Stimulated activated CD4-positive, alpha-beta T cell treated with anti-CD3 and anti-CD28 coated beads, TNF-alpha, amount 100 ng/mL, for 48 hours (primary cell): ENCODE data around the gene GLDC.
"Not testable (repeated sequence)": the region's sequence is repeated elsewhere in the genome, so short reads cannot be mapped to it uniquely, and the experiment has no call there.

Source experiments
- DNase-seq, 3 donors: peaks; one replicate each; pipeline ENCODE4 v3.0.0-alpha.2; 2020; ENCODE audit warnings: low read depth in 3 of 3

The GLDC gene

DNA sequence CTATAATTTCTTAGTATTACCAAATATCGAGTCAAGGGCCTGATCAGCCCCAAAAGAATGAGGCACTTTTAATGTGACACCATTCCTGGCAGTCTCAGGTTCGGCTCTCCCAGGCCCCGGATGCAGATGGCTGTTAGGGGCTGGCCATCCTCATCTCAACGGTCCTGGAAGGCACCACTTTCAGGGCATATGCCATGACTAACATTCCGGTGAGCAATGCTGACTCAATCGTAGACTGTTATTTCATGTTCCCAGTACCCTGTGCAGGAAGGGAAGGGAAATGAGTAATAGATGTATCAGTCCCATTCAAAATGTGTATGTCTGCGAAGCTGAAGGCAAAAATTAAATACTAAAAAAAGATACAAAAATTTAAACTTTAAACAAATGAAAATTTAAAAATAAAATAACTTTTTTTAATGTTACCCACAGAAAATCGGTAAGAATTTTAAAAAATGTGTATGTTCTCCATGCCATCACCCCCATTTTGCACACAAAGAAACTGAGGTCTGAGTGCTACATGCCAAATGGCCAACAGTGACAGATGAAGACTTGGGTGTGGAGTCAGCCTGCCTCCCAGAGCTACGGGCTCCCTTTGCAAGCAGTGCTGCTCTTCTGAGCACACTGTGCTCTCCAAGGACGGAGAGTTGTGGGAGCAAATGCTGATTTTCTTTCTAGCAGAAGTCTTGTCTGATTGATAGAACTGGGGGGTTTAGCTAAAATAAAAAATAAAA is 79.0 kb downstream of the GLDC start:
- peak; percentile 31 to 41 (median 39) for DNase-seq

DNA sequence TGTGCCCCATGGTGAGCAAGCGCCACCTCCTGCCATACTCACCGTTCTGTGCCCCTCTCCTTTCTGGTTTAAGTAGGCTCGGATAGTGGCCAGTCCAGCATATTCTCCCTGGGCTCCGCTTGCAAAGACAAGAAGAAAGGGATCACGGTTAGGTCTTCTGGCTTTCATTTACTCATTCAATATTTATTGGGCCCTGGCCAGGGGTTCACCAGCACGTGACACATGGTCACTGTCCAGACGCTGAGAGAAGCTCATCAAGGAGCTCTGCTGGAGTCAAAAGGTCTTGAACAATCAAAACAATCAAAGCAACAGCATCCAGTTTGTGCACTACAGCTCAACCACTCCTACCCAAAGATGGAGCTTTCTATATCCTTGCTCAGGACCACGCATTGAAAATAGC is 80.2 kb downstream of the GLDC start:
- DNase-seq: no peak

GRCh38 chr9:6564868-6565267 is 80.7 kb downstream of the GLDC start:
- no peak for DNase-seq

DNA sequence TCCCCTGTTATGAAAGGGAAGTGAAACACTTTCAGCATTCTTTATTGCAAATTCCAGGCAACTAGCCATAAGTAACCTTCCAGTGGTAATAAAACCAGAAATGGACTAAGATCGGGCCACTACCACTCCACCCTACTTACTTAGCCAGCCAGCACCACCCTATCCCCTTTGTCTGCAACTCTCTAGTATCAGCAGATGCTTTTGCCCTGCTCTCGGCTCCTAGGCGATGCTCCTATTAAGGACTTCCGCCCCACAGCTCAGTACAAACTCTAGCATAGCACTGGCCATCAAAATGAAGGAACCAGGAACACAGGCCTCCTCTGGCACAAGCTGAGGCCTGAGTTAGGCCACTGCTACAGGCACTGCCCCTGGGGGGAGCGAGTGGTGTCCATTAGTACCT is 81.2 kb downstream of the GLDC start:
- DNase-seq: no peak

- no peak for DNase-seq
Observed at GRCh38 chr9:6562871-6563430, 82.6 kb downstream of the GLDC start.

DNA sequence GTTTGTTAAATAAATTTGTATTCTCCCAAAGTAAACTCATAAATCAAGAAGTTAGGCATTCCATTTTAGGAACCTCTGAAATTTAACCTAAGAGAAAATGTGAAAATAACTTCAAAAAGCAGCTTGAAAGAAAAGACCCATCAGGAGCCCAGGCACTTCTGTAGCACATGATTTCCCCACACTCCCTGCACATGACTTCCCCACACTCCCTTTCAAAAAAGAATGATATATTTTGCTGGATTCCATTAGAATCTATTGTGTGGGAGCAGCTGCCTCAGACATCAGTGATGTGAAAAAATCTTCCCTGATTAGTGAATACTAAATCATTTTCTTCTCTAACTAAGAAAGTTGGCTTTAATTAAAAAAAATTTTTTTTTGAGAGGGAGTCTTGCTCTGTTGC is 83.3 kb downstream of the GLDC start:
- DNase-seq: no peak

- DNase-seq: no peak
Observed at GRCh38 chr9:6557883-6558616, 87.5 kb downstream of the GLDC start.

- DNase-seq: no peak
Observed at GRCh38 chr9:6553866-6554265, 91.7 kb downstream of the GLDC start.

- DNase-seq: no peak
Observed at GRCh38 chr9:6552498-6553121, 92.9 kb downstream of the GLDC start.

- DNase-seq: no peak
Observed at GRCh38 chr9:6552033-6552432, 93.5 kb downstream of the GLDC start.

- DNase-seq: no peak
Observed at GRCh38 chr9:6551136-6551535, 94.4 kb downstream of the GLDC start.

GRCh38 chr9:6549106-6549800 is 96.3 kb downstream of the GLDC start:
- DNase-seq: no peak

DNA sequence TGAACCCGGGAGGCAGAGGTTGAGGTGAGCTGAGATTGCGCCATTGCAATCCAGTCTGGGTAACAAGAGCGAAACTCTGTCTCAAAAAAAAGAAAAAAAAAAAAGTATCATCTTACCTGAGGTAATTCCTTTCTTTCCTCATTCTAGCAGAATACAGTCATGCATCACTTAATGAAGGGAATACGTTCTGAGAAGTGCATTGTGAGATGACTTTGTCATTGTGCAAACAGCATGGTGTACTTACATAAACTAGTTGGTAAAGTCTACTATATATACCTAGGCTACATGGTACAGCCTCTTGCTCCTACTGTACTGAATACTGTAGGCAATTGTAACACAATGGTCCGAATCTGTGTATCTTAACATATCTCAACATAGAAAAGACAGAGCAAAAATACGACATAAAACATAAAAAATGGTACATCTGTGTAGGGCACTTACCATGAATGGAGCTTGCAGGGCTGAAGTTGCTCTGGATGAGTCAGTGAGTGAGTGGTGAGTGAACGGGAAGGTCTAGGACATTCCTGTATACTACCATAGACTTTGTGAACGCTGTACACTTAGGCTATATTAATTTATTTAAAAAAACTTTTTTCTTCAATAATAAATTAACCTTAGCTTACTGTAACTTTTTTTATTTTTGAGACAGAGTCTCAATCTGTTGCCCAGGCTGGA is 100.4 kb downstream of the GLDC start:
- no peak for DNase-seq

- no peak for DNase-seq
Observed at GRCh38 chr9:6543204-6543603, 102.3 kb downstream of the GLDC start.

- not testable (repeated sequence) for DNase-seq
Observed at GRCh38 chr9:6542617-6543016, 102.9 kb downstream of the GLDC start.

- DNase-seq: no peak
Observed at GRCh38 chr9:6538666-6539071, 106.9 kb downstream of the GLDC start.

GRCh38 chr9:6535594-6535993 is 109.9 kb downstream of the GLDC start:
- no peak for DNase-seq

GRCh38 chr9:6525326-6526045 is 120.0 kb downstream of the GLDC start:
- no peak for DNase-seq

DNA sequence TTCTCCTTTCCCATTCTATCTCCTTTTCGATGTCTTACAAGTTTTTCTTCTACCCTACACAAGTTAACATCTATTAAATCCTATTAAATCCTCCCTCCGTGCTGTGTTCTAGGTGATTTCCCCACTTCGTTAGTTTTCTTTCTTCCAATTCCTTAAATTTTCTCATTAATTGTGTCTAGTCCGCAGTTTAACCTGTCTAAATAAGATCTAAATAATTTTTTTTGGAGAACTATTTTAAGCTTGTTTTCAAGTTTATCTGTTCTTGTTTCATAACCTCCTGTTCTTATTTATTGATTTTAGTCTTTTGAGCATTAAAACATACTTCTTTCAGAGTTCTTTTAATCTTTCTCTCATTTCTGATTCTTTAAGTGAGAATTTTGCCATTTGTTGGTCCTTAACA is 123.3 kb downstream of the GLDC start:
- DNase-seq: no peak

DNA sequence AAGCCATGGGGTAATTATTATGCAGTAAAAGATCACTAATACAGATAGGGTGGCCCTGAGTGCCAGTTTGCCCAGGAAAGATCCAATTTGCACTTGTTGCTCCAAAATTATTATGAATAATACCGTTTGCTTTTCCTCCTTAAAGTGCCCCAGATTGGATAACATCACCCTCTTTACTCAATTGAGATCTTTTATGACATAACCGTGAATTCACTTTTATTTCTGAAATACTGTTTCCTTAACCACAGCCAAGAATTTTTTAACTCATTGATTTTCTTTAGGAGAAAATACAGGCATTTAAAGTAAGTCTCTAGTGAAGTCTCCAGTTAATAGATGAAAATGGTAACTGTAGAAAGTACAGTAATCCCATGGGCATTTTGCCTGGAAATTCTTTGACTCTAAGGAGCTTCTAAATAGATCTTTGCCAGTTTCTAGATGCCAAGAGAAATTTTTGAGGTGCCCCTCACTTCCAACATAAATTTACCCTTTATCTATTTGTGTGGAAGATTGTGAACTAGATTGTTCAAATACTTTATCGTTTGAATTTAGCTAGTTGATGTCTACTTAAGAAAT is 133.4 kb downstream of the GLDC start:
- DNase-seq: no peak
